HG03520 (cell line): ENCODE data around the gene SPARC.

ENCODE experiments used
- ATAC-seq: cut with Tn5 transposase; IDR thresholded peaks from one replicate; pipeline ENCODE4 v1.9.1; 2021; ENCODE audit warnings: mild to moderate bottlenecking, moderate library complexity; ENCODE audit not compliant: unreplicated experiment

The SPARC gene

DNA sequence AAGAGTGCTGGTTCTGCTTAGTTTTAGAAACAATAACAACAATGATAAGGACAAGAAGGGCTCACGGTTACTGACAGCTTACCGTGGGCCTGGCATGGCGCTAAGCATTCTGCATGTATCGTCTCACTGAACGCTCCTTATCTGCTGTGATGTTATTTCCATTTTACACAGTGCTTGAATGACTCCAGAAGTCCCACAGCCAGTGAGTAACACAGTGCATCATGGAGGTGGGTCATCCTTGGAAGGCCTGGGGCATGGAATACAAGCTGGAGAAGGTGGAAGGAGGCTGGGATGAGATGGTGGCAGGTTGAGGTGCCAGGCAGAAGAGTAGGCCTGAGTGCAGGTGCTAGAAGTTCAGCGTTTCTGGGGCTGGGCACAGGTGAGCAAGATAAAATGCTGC lies 59.1 kb downstream of the SPARC start:
- ATAC-seq: no peak

DNA sequence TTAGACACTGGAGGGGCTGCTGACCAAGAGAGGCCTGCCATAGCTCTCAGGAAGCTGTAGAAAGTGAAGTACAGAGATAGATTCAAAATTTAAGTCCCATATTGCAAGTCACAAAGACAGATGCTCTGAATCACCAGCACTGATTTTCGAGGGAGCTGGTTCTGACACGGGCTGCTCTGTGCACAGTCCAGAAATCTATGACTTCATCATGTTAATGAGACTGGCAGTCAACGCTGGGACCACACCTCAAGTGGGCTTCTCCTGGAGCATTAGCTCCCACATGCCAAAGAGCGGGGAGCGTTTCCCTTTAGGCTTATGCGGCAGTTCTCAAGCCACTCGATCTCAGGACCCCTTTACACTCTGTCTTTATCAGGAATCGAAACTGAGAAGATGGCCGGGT lies 61.4 kb downstream of the SPARC start:
- ATAC-seq: no peak

DNA sequence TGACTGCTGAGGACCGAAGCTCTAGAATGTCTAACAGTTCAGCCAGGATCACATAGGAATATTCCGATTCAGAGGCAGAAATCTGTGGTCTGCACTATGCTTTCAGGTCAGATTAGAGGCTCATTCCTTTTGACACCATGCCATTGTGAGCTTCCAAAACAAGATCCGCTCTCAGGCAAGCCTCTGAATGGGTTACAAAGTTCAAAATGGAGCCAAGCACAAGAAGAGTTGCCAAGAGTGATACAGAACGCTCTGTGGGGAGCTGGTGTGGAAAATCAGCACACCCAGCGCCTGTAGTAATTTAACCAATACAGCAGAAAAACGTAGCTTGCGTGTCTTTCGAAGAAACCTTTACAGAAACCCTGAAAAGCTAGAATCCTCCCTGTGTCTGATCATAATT lies 62.2 kb downstream of the SPARC start:
- ATAC-seq: no peak

DNA sequence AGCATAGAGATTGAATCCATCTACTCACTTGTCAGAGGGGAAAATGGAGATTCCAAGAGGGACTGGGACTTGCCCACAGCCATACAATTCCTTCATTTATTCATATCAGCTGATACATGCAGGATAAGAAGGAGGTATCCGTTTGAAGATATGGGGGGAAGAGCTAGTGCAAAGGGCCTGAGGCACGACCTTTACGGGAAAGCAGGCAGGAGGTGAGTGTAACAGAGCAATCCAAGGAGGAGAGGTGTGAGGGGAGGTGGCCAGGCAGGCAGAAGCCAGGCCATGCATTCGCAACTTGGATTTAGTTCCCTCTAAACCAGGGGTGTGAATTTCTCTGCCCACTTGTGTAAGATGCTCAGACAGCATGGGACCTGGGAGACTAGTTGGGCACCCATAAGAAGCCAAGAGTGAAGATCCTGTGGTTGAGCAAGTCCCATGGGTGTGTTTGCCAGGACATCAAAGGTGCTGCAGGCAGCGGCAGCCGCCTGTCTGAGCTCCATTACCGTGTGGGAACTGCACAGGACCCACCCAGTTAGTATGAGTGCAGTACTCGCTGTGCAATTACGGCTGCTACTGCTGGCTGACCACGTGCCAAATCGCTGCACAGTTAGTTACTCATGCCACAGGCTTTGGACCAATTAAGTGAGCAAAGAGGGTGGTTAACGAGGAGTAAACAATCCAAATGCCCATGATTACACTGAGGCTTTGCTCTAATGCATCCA lies 64.2 kb downstream of the SPARC start:
- ATAC-seq: no peak

DNA sequence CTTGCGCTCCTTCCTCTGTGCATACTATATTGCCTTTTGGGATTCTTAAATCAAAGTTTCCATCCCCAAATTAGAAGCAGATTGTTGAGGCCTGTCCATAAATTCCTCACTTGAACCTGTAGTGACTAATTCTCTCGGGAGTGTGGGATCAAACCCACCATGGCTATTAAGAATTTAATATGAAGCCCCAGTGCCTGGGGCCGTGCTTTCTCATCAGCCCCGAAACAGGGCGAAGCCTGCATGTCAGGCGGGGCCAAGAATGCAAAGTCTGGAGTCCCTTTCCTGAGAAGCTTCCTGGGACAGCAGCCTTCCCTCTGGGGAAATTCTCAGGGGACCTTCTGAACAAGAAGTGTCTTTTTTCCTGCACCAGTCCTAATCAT lies 66.3 kb downstream of the SPARC start:
- no peak for ATAC-seq

DNA sequence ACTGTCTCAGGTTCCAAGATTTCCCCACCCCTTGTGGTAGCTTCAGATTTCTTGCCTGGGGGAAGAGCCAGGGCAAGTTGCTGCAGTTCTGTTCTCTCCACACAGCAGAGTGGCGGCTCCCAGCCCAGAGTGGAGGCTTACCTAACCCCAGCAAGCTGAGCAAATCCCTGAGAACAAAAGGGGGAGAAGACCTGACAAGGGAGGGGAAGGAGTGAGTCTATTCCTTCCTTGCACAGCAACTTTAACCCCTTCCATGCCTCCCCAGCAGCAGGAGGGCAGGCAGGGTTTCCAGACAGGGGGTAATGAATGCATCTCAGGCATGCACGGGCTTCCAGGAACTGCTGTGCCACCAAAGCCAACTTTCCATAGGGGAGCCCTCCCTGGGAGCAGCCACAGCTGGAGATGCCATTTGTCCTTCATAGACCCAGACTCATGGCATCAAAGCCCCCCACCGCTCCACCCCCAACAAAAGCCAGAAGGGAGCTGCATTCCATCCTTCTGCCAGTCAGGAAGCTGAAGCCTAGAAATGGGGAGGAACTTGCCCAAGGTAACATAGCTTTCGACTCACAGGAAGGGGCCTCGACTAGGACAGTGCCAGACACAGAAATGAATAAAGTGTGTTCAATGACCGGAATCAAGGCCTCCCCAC lies 66.8 kb downstream of the SPARC start:
- no peak for ATAC-seq

DNA sequence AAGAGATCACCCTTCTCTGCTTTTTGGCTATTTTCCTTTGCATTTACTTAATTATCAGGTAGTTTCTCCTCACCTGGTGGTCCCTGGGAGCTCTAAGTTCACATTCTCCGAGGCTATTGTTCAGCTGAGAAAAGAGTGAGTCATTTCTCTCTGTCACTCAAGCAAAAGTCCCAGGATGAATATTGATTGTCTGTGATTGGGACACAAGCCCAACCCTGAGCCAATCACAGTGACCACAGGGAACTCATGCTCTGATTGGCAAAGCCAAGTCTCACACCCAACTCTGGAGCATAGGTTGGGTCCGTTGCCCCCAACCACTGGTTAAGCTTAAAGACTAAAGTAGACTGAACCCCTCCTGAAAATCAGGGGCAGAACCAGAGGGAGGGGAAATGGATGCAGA lies 67.8 kb downstream of the SPARC start:
- ATAC-seq: no peak

DNA sequence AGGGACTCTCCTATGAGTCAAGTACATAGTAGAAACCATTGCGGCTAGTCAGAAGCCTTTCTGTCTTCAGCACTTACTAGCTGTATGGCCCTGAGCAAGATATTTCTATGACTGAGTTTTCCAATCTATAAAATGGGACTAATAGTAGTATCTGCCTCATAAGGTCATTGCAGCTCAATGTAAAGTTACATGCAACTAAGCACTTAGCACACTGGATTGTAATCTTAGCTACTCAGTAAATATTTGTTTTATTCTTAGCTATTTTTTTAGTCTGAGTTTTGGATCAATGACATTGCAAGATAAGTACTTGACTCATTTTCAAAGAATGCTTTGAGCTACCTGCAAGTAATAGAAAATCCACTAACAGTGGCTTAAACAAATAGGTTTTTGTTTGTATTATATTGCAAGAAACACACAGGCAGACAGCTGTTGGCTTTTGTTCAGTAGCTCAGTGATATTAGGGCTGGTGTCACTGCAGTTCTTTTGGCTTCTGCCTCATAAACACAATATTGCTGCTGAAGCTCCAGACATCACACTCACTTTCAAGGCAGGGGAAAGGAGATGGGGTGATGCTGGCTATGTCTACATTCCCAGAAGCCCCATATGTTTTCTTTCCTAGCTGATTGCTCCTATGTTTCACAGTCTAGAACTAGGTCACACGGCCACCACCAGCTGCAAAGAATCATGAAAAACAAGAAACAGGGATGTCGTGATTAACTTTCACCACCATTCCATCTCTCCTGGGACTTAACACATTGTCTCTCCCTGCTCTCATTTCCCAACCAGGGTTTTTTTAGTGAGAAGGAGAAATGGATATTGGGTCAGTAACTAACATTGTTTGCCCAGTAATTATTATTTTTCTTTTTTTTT lies 68.6 kb downstream of the SPARC start:
- ATAC-seq: no peak

DNA sequence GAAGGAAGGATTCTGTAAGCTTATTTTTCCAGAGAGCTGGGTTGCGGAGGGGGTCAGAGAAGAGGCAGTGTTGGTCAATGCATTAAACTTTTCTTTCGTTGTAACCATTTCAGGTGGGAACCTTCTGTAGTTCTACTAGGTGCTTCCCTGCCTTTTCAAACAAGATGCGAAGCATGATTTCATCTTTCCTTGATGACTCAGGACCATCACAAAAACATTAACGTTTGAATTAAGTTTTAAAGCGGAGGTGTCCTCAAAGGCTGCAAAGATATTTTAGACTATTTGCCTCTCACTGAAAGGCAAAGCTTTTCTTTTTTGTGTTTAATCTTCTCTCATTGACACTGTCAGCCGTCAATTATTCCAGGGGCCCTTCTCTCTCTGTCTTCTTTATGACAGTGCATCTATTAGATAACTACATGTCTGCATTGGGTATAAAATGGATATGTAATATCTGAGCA lies 69.3 kb downstream of the SPARC start:
- no peak for ATAC-seq

DNA sequence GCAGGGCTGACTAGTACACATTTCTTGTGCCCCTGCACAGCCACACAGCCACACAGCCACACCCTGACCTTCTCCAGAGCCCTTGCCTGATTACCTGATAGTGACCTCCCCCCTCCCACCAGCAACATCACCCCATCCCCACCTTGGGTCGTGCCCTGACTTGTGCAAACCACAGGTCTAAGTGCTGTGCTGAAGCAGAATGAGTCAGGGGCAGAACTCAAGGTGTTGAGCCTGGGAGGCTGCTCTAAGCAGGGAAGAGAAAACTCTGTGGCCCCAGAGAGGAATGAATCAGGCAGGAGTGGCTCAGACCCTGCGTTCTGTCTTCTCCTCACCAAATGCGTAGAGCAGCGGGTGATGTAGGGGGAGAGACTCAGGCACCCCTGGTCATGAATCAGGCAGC lies 71.3 kb downstream of the SPARC start:
- ATAC-seq: no peak

DNA sequence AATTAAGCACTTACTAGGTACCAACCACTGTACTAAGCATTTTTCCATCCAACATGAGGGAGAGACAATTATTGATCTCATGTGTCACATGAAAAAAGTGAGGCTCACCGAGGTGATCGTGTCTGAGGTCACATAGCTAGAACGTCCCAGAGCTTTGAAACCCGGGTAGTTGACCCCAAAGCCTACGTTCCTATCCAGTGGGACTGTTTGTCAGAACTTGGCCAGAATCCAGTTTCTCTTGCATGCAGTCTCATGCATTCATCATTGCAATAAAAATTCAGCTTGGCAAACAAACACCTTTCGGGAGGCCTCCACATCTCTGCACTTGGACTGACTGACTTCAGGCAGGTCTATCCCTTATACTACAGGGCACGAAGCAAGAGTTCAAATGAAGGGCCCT lies 72.2 kb downstream of the SPARC start:
- ATAC-seq: no peak

DNA sequence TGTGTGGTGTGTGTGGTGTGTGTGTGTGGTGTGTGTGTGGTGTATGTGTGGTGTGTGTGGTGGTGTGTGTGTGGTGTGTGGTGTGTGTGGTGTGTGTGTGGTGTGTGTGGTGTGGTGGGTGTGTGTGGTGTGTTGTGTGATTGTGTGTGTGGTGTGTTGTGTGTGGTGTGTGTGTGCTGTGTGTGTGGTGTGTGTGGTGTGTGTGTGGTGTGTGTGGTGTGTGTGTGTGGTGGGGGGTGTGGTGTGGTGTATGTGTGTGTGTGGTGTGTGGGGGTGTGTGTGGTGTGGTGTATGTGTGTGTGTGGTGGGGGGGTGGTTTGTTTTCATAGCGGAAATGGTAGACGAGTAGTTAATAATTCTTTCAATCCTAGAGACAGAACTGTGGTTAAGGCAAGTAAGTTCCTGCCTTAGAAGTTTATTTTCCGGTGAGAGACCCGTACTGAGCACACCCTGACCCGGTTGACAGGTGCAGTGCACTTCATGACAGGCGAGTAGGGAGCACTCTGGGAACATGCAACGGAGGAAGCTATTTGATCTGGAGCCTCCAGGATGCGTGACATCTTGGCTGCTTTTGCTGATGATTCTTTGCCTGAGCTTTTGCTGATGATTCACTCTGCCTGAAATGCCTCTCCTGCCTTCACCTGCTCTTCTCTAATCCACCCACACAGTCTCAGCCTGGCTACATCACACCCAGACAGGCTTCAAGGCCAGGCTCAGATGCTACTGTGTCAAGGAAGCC lies 73.9 kb downstream of the SPARC start:
- ATAC-seq: peak; percentile 75

DNA sequence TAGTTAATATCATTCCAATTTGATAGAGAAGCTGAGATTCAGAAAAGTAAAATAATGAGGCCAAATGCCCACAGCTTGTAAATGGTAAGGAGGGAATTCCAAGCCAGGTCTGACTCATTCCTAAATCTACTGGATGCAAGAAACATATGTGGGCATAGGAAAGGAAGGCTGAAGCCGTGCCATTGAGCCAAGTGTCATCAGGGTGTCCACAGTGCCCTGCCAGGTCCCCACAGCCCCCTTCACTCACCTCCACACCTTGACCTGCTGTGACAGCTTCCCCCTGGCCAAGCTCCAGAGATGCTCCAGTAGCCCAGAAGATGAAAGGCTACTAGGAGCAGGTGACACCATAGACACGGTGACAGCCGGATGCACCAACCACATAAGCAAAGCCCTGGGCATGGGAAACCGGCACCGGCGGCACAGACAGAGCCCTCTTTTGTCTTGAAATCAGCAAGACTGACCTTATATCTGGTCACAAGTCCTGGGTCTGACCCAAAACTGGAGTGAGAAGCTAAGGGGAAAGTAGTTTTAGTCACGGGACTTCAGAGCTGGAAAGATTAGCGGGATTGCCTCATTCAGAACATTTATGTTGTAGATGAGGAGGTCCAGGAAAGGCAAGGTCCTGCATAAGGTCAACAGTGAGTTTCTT lies 75.5 kb downstream of the SPARC start:
- no peak for ATAC-seq
